Measurements from ENCODE around the gene MTFR1L. TPM values are rescaled to one million over a fixed set of nuclear protein-coding genes. Genes with fewer than 3 reads are reported as not detected.

MTFR1L gene
- total RNA-seq, 1 donor from 2014 or later = 74.3 TPM

- Mint-ChIP-seq H3K4me3 (peak overlapping the region; percentile 65), H3K27me3 (ENCODE audit: low read depth) (peaks cover 8% of the 10 kb centered on the region), H3K36me3 (no peaks in the 10 kb centered on the region), H3K27ac (no peak overlapping the region), H3K4me1 (peaks cover 25% of the 10 kb centered on the region), H3K9me3 (no peaks in the 10 kb centered on the region)
- TF ChIP-seq CTCF (IDR thresholded peaks at IDR 0.05; ENCODE audit: unreplicated experiment) = no peak
- no peak for DNase-seq (ENCODE audit: low spot score in 2 of 2, unreplicated experiment in 2 of 2)
These were observed 20.9 kb upstream of the MTFR1L start for GRCh38 chr1:25798666-25799351.

GRCh38 chr1:25799352-25799934 is 20.3 kb upstream of the MTFR1L start:
- no peak for DNase-seq (ENCODE audit: low spot score in 2 of 2, unreplicated experiment in 2 of 2)

GRCh38 chr1:25799935-25800702 is 19.6 kb upstream of the MTFR1L start, which contains the start of gene SELENON:
TSS of gene SELENON (plus strand) at chr1:25800193. CDS start at chr1:25800231, 38 bp downstream.
- Mint-ChIP-seq H3K9me3 (no peaks in the 10 kb centered on the region), H3K4me3 (peak within 1 kb of the TSS; percentile 79), H3K36me3 (no peaks in the 10 kb centered on the region), H3K27me3 (ENCODE audit: low read depth) (peaks cover 8% of the 10 kb centered on the region), H3K4me1 (peaks cover 24% of the 10 kb centered on the region), H3K27ac (peak within 1 kb of the TSS; percentile 50)
- no peak for DNase-seq (ENCODE audit: low spot score in 2 of 2, unreplicated experiment in 2 of 2)
- no peak for TF ChIP-seq CTCF (IDR thresholded peaks at IDR 0.05; ENCODE audit: unreplicated experiment)

More at GRCh38 chr1:25799352-25799934, 20.3 kb upstream of the MTFR1L start:
- TF ChIP-seq CTCF (IDR thresholded peaks at IDR 0.05; ENCODE audit: unreplicated experiment) = no peak
- Mint-ChIP-seq H3K36me3 (no peaks in the 10 kb centered on the region), H3K27me3 (ENCODE audit: low read depth) (peaks cover 8% of the 10 kb centered on the region), H3K9me3 (no peaks in the 10 kb centered on the region), H3K27ac (peak overlapping the region; percentile 50), H3K4me1 (peaks cover 25% of the 10 kb centered on the region), H3K4me3 (peak overlapping the region; percentile 65)

GRCh38 chr1:25800703-25801377 is 18.9 kb upstream of the MTFR1L start:
- peak overlapping the region; percentile 79 for H3K4me3 Mint-ChIP-seq
- peaks cover 2% of the 10 kb centered on the region for H3K36me3 Mint-ChIP-seq
- no peaks in the 10 kb centered on the region for H3K9me3 Mint-ChIP-seq
- TF ChIP-seq CTCF (IDR thresholded peaks at IDR 0.05; ENCODE audit: unreplicated experiment) = no peak
- H3K4me1 Mint-ChIP-seq = peaks cover 21% of the 10 kb centered on the region
- H3K27ac Mint-ChIP-seq = peak overlapping the region; percentile 50
- no peak for DNase-seq (ENCODE audit: low spot score in 2 of 2, unreplicated experiment in 2 of 2)
- H3K27me3 Mint-ChIP-seq (ENCODE audit: low read depth) = peaks cover 8% of the 10 kb centered on the region

- TF ChIP-seq CTCF (IDR thresholded peaks at IDR 0.05; ENCODE audit: unreplicated experiment) = no peak
- H3K27me3 Mint-ChIP-seq (ENCODE audit: low read depth) = no peaks in the 10 kb centered on the region
- peaks cover 7% of the 10 kb centered on the region for H3K36me3 Mint-ChIP-seq
- peaks cover 18% of the 10 kb centered on the region for H3K4me1 Mint-ChIP-seq
- DNase-seq (ENCODE audit: low spot score in 2 of 2, unreplicated experiment in 2 of 2) = no peak
- no peak overlapping the region for H3K27ac Mint-ChIP-seq
- H3K9me3 Mint-ChIP-seq = no peaks in the 10 kb centered on the region
- H3K4me3 Mint-ChIP-seq = no peak overlapping the region
These were observed 16.8 kb upstream of the MTFR1L start for GRCh38 chr1:25802915-25803314.
